Inflammatory macrophage treated with lipopolysaccharide for 4 hours (primary cell): ENCODE measurements around the gene WIPI1.
"Not testable (repeated sequence)": the region's sequence is repeated elsewhere in the genome, so short reads cannot be mapped to it uniquely, and the experiment has no call there.

ENCODE experiments used
- DNase-seq: peaks from one replicate; pipeline ENCODE4 v3.0.0-alpha.2; 2020

WIPI1 gene, protein sequence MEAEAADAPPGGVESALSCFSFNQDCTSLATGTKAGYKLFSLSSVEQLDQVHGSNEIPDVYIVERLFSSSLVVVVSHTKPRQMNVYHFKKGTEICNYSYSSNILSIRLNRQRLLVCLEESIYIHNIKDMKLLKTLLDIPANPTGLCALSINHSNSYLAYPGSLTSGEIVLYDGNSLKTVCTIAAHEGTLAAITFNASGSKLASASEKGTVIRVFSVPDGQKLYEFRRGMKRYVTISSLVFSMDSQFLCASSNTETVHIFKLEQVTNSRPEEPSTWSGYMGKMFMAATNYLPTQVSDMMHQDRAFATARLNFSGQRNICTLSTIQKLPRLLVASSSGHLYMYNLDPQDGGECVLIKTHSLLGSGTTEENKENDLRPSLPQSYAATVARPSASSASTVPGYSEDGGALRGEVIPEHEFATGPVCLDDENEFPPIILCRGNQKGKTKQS

DNA sequence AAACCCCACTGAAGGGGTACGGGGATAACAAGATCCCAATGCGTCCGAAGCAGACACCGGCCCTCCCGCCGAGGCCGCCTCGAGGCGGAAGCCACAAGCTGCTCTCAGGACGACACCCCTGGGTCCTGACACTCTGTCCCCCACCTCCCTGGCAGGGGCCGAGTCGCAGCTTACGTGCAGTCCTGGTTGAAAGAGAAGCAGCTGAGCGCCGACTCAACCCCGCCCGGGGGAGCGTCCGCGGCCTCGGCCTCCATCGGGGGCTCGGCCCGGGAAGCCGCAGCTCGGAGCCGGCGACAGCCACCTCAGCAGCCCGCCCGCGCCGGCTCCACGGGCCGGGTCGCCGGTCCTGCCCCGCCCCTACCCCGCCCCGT is at the start of gene WIPI1:
Gene WIPI1, minus strand, starts transcription at position 329 of the 371 bp plus-strand sequence. Its CDS starts 75 bp downstream, at position 254.
- DNase-seq: no peak

DNA sequence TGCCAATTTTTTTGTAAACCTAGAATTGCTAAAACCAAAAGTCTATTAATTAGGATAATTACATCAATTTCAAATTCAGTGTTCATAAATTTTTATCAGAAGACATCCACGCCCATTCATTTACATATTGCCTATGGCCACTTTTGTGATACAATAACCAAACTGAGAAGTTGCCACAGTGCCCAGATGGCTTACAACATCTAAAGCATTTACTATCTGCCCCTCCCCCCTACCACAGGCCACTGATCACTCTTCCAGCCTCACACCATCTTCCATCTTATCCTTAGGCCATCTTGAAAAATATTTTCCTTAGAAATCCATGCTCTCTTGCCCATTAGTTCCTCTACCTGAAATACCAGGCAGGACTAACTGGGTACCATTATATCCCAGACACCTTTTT is 48.7 kb upstream of the WIPI1 start:
- peak; percentile 67 for DNase-seq

DNA sequence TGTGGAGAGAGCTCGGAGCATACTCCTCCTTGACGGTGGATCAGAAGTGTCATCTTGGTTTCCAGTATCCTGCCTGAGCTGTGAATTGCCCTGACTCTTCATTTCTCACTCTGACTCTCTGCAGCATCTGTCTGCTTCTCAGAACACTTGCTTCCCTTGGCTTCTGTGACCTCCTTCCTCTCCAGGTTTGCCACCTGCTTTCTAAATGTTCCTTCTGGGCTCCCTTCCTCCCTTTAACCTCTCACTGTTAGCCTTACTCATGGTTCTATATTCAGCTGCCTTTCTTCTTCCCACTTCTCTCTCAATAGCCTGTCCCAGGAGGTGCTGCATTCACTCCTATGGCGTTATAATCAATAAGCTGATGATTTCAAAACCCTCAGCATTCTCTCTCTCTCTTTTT is 43.8 kb upstream of the WIPI1 start:
- DNase-seq: no peak

GRCh38 chr17:68499587-68499986 is 42.3 kb upstream of the WIPI1 start:
- DNase-seq: no peak

DNA sequence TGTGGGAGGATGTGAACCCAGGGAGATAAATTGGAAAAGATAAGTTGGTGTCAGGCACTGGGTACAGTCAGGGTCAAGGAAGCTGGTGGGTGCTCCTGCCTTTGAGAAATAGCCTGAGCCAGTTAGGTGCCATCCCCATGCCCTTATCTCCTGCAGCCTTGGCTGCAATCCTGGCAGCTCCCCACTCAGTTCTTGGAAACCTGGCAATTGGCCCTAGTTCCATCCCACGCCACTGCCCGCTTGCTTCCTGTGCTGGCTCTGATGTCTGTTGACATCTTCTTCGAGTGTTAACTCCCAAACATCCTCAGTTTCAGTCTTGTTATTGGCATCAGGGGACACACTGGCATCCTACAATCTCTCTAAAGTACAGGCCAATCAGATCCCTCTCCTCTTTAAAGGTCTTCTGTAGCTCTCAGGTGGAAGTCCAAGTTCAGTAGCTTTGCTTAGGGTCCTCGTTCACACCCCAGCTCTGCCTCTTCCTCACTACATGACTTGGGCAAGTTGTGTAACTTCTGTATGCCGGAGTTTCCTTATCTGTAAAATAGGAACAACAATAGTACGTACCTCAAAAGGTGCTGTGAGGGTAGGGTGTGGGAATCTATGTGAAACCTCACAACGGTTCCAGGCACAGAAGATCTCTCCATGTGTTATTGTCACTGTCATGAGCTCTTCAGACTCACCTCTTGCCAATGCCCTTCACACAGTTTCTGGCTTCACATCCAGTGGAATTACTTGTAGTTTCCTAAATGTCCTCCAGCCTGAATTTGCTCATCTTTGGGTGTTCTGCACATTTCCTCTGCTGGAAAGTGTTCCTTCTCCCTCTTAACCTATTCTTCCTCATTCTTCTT is 41.4 kb upstream of the WIPI1 start:
- peak; percentile 72 for DNase-seq

DNA sequence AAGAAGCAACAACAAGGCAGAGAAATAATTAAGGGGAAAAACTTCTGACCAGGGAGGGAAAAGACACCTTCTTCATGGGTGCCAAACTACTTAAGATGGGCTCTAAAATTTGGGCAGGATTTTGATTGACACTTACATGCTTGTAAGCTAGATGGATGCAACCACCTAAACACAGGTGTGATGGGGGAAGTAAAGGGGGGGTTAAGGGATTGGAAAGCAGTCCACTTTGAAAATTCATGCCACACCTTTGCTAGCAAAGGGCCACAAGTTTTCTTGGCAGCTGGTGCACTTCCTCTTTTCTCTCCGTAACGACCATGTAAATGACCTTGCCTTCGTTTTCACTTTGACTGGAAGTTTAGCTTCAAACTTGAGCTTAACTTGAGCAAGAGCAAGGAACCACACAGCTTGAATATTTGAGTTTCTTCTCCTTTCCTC is 40.6 kb upstream of the WIPI1 start:
- peak; percentile 96 for DNase-seq

- DNase-seq: no peak
These were observed 37.8 kb upstream of the WIPI1 start for GRCh38 chr17:68495081-68495480.

- DNase-seq: not testable (repeated sequence)
These were observed 35.2 kb upstream of the WIPI1 start for GRCh38 chr17:68492394-68493054.

GRCh38 chr17:68491381-68492231 is 34.3 kb upstream of the WIPI1 start:
- DNase-seq: peak; percentile 92

DNA sequence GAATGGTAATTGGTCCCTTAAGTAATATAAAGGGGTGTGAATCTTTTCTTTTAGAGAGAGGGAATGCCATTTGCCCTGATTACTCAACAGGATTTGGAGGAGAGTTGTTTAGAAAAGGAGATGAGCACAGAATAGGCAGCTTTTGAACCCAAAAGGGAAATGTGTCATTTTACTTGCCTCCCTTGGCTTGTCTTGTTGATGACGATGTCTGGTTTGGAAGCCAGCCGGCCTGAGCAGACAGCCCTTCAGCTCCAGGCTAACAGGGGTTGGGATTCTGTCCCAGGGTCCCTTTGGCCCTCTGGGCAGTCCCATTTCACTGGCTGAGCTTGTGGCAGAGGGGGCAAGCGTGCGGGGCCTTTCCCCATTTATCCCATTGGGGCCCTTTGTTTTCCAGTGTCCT is 32.6 kb upstream of the WIPI1 start:
- peak; percentile 6 for DNase-seq

- no peak for DNase-seq
These were observed 27.2 kb upstream of the WIPI1 start for GRCh38 chr17:68484458-68484857.

DNA sequence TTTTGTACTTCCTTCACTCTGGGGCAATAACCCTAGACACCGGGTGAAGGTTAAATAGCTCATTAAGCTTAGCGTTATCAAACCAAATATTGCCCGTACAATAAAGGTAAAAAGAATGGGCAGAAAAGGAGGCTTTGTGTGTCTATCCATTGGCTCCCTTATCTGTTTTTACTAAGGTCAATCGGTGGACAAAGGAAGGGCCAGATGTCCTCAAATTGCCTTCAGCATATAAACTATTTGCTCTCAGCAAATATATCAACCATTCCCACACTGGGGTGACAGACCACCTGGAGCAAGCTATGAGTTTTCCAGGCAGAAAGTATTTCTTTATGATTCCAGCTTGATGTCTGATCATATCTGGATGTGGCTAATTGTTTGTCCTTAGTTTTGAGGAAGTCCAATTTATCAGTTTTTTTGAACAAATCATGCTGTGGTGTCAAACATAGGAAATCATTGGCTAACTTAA is 25.3 kb upstream of the WIPI1 start:
- DNase-seq: no peak

DNA sequence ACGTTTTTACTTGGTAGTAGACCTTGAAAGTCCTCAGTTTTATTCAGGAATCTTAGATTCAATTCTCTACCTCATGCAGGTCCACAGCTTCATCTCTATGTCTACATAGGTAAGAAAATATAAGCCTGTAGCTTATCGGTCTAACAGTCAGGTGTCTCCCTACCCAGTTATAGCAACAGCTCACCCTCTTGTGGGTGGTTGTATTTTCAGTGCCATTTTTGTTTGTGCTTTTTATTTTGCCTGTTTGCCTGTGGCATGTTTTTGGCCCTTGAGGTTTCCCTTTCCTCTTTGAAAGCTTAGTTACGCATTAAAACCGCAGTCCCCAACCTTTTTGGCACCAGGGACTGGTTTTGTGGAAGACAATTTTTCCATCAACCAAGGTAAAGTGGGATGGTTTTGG is 23.6 kb upstream of the WIPI1 start:
- no peak for DNase-seq

DNA sequence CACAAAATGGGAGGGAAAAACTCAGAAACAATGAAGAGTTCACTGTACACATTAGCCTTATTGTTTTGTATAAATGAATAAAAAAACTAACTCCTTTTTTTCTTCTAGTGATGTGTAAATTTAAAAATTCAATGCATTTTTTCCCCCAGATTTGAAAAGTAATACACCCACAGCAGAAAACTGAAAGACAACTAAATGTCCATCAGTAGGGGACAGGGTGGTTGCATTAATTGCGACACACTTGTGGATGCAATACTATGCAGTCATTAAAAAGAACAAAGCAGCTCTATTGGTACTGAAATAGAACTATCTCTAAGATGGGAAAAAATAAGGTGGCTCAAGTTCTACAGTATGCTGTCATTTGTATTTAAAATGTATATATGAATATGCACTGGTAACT is 13.7 kb upstream of the WIPI1 start:
- DNase-seq: peak; percentile 60

DNA sequence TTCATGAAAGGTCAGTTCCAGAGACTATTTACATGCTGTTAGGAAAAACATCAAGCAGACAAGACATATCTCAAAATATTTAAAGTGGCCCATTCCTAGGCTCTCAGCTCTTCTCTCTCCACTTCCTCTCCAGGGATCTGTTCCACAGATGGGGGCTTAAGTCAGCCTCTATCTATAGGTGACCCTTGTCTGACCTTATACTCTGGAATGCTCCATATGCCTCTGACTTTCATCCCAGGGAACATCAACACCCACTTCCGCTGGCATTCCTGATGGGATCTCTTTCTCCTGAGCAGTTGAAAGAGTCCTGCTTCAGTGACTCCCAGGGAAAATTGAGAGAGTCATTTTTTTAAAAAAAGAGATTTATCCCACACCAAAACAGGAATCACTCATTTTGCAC is 11.5 kb upstream of the WIPI1 start:
- no peak for DNase-seq

- no peak for DNase-seq
These were observed 11.0 kb upstream of the WIPI1 start for GRCh38 chr17:68468334-68468733.

- DNase-seq: no peak
These were observed 6.1 kb upstream of the WIPI1 start for GRCh38 chr17:68463211-68464019.

- peak; percentile 81 for DNase-seq
These were observed 5.3 kb upstream of the WIPI1 start for GRCh38 chr17:68462381-68463210.

GRCh38 chr17:68461589-68461988 is 4.3 kb upstream of the WIPI1 start:
- peak; percentile 27 for DNase-seq

DNA sequence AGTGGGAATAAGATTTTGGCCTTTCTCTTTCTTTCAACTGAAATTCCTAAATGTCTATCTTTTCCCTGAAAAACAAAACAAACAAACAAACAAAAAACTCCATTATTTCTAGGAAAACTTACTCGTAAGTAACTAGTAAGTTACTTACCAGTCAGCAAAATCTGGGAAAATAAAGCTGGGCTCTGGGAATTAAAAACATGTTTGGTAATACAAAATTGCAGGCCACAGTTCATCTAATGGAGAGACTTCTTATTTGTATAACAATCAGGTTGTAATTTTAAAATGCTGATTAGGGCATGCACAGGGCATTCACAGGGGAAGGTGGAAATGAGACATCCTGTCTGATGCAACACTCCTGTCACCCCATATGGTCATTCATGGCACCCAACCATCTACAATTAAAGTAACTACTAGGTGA is 3.8 kb upstream of the WIPI1 start:
- DNase-seq: peak; percentile 27
